ENCODE data around the gene PCSK5.

GRCh38 chr9:76158713-76159112 lies 268.2 kb downstream of the PCSK5 start:
- TF ChIP-seq POLR2A (IDR thresholded peaks at IDR 0.05): no peak
- TF ChIP-seq, protein P1, sequence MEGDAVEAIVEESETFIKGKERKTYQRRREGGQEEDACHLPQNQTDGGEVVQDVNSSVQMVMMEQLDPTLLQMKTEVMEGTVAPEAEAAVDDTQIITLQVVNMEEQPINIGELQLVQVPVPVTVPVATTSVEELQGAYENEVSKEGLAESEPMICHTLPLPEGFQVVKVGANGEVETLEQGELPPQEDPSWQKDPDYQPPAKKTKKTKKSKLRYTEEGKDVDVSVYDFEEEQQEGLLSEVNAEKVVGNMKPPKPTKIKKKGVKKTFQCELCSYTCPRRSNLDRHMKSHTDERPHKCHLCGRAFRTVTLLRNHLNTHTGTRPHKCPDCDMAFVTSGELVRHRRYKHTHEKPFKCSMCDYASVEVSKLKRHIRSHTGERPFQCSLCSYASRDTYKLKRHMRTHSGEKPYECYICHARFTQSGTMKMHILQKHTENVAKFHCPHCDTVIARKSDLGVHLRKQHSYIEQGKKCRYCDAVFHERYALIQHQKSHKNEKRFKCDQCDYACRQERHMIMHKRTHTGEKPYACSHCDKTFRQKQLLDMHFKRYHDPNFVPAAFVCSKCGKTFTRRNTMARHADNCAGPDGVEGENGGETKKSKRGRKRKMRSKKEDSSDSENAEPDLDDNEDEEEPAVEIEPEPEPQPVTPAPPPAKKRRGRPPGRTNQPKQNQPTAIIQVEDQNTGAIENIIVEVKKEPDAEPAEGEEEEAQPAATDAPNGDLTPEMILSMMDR (IDR thresholded peaks at IDR 0.05): no peak

Data from stomach (tissue), 4 donors.